Measurements from ENCODE around the gene NBAS. TPM values are rescaled to one million over a fixed set of nuclear protein-coding genes. Genes with fewer than 3 reads are reported as not detected.

Gene NBAS
- polyA plus RNA-seq, 1 donor from 2014 or later, result 31.9 TPM

- Histone ChIP-seq H3F3A (ENCODE audit: insufficient read depth, low read length, poor library complexity, severe bottlenecking) (no peaks in the 10 kb centered on the region), H3K9ac (ENCODE audit: low read length) (no peak overlapping the region), H3K36me3 (ENCODE audit: insufficient read depth, low read length) (no peaks in the 10 kb centered on the region), H3K79me2 (replicated peaks; ENCODE audit: insufficient read depth, low read length) (no peaks in the 10 kb centered on the region), H3K4me3 (ENCODE audit: low read length) (no peak overlapping the region), H3K9me3 (ENCODE audit: low read length) (no peaks in the 10 kb centered on the region), H3K27ac (ENCODE audit: low read length) (no peak overlapping the region), H3K9me2 (ENCODE audit: insufficient read depth, low read length) (no peaks in the 10 kb centered on the region), H4K20me1 (ENCODE audit: insufficient read depth) (no peaks in the 10 kb centered on the region), H3K27me3 (ENCODE audit: insufficient read depth, low read depth, low read length) (no peaks in the 10 kb centered on the region), H3K4me2 (ENCODE audit: low read length) (no peak overlapping the region), H2AFZ (ENCODE audit: low read depth, low read length) (no peak overlapping the region)
- TF ChIP-seq CTCF (IDR thresholded peaks at IDR 0.05; ENCODE audit: poor library complexity, severe bottlenecking), result no peak
- no peak for TF ChIP-seq MXI1 (conservative IDR thresholded peaks at IDR 0.05; ENCODE audit: poor library complexity, severe bottlenecking)
- TF ChIP-seq POLR2AphosphoS5 (IDR thresholded peaks at IDR 0.05), result no peak
- no peak for TF ChIP-seq EZH2 (IDR thresholded peaks at IDR 0.05; ENCODE audit: borderline replicate concordance, insufficient read depth, low read length, poor library complexity, severe bottlenecking)
- no peak for TF ChIP-seq EP300 (conservative IDR thresholded peaks at IDR 0.05; ENCODE audit: poor library complexity, severe bottlenecking)
- no peak for TF ChIP-seq RAD21 (conservative IDR thresholded peaks at IDR 0.05)
- no peak for TF ChIP-seq TAF1 (IDR thresholded peaks at IDR 0.05; ENCODE audit: low read depth)
These were observed 400.7 kb downstream of the NBAS start for GRCh38 chr2:15160201-15160991.

- Histone ChIP-seq H3K4me3 (ENCODE audit: low read length) (no peak overlapping the region), H3K27me3 (ENCODE audit: insufficient read depth, low read depth, low read length) (no peaks in the 10 kb centered on the region), H3K9me2 (ENCODE audit: insufficient read depth, low read length) (no peaks in the 10 kb centered on the region), H3K79me2 (replicated peaks; ENCODE audit: insufficient read depth, low read length) (no peaks in the 10 kb centered on the region), H3K27ac (ENCODE audit: low read length) (peak overlapping the region; percentile 41), H4K20me1 (ENCODE audit: insufficient read depth) (no peaks in the 10 kb centered on the region), H3K36me3 (ENCODE audit: insufficient read depth, low read length) (no peaks in the 10 kb centered on the region), H3F3A (ENCODE audit: insufficient read depth, low read length, poor library complexity, severe bottlenecking) (no peaks in the 10 kb centered on the region), H2AFZ (ENCODE audit: low read depth, low read length) (no peak overlapping the region), H3K9ac (ENCODE audit: low read length) (no peak overlapping the region), H3K4me2 (ENCODE audit: low read length) (no peak overlapping the region), H3K9me3 (ENCODE audit: low read length) (no peaks in the 10 kb centered on the region)
- TF ChIP-seq MXI1 (conservative IDR thresholded peaks at IDR 0.05; ENCODE audit: poor library complexity, severe bottlenecking), result no peak
- no peak for TF ChIP-seq EP300 (conservative IDR thresholded peaks at IDR 0.05; ENCODE audit: poor library complexity, severe bottlenecking)
- peak; percentile 77 for TF ChIP-seq SMC3 (conservative IDR thresholded peaks at IDR 0.05; ENCODE audit: poor library complexity)
- TF ChIP-seq RAD21 (conservative IDR thresholded peaks at IDR 0.05), result peak; percentile 70
- TF ChIP-seq CTCF (IDR thresholded peaks at IDR 0.05; ENCODE audit: poor library complexity, severe bottlenecking), result peak; percentile 75
These were observed 401.4 kb downstream of the NBAS start for GRCh38 chr2:15159751-15160177.

GRCh38 chr2:15159206-15159605 is 401.9 kb downstream of the NBAS start:
- Histone ChIP-seq H3K27ac (ENCODE audit: low read length) (peak overlapping the region; percentile 82), H3K4me3 (ENCODE audit: low read length) (no peak overlapping the region), H3K4me2 (ENCODE audit: low read length) (no peak overlapping the region), H3K27me3 (ENCODE audit: insufficient read depth, low read depth, low read length) (no peaks in the 10 kb centered on the region), H2AFZ (ENCODE audit: low read depth, low read length) (no peak overlapping the region), H3K9me2 (ENCODE audit: insufficient read depth, low read length) (no peaks in the 10 kb centered on the region), H4K20me1 (ENCODE audit: insufficient read depth) (no peaks in the 10 kb centered on the region), H3K9ac (ENCODE audit: low read length) (no peak overlapping the region), H3K9me3 (ENCODE audit: low read length) (no peaks in the 10 kb centered on the region), H3K36me3 (ENCODE audit: insufficient read depth, low read length) (no peaks in the 10 kb centered on the region), H3F3A (ENCODE audit: insufficient read depth, low read length, poor library complexity, severe bottlenecking) (no peaks in the 10 kb centered on the region), H3K79me2 (replicated peaks; ENCODE audit: insufficient read depth, low read length) (no peaks in the 10 kb centered on the region)
- no peak for TF ChIP-seq TAF1 (IDR thresholded peaks at IDR 0.05; ENCODE audit: low read depth)
- no peak for TF ChIP-seq SMC3 (conservative IDR thresholded peaks at IDR 0.05; ENCODE audit: poor library complexity)

Data from neural cell (in vitro differentiated cells).